Middle frontal gyrus (tissue), 1 donor: ENCODE results near the gene AP1S3.

Experiments
- DNase-seq: peaks from one replicate; pipeline ENCODE4 v3.0.0-alpha.2; 2015; ENCODE audit warnings: low spot score; ENCODE audit errors: extremely low spot score

The AP1S3 gene

DNA sequence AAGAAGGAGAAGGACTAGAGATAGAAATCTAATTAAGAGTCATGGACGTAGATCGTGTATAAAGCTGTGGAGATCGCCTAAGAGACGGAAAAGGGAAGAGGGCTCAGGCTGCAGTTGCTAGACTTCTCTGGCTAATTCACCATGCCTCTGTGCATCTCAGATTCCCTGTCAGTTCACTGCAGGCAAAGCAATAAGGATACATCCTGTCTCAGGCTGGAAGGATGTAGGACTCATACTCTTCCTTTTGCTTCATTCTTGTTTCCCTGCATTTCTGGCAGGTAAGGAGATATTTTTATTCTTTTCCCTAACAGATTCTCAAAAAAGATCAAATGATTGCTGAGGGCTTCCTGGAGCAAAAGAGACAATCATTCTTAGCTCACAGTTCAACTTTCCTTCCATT, 112.5 kb downstream of the AP1S3 start:
- no peak for DNase-seq

DNA sequence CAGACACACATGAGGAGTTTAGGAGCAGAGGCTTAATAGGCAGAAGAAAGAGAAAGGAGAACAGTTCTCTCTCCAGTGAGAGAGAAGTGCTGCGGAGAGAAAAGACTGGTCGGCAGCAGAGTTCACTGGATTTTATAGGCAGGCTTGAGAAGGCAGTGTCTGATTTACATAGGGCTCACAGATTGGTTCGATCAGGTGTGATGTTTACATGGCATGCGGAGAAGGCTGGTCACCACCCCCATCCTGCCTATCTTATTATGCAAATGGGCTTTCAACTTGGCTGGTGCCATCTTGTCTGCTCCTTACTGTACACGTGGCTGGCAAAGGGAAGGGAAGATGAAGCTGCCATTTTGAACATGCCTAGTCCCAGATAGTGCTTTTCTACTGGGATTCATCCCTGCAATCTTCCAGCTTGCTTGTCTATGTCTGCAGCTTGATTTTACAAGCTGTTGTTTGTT, 113.4 kb downstream of the AP1S3 start:
- DNase-seq: no peak

DNA sequence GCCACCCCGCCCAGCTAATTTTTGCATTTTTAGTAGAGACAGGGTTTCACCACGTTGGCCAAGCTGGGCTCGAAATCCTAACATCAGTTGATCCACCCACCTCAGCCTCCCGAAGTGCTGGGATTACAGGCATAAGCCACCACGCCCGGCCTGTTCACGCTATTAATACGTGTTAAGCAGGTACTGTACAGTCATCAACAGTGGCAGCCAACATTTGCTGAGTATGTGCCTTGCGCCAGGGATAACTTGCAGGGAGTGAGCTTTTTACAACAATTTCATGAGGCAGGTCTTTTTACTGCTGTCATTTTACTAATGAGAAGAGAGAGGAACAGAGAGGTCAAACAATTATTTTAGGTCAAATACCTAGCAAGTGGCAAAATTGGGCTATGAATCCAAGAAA, 115.2 kb downstream of the AP1S3 start:
- DNase-seq: no peak

DNA sequence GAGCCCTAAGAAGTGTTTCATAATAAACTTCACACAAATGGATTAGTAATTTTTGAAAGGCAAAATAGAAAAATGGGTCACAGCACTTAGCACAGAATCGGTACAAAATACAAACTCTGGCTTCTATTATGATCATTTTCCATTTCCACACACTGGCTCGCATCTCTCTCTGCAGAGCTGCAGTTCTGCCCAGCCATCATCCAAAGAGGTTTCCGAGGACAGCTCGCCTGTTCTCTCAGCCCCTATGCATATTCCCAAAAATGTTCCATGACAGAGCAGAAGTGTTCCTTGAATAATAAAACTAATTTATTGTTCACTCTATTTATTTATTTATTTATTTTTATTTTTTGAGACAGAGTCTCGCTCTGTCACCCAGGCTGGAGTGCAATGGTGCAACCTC, 115.6 kb downstream of the AP1S3 start:
- DNase-seq: no peak

DNA sequence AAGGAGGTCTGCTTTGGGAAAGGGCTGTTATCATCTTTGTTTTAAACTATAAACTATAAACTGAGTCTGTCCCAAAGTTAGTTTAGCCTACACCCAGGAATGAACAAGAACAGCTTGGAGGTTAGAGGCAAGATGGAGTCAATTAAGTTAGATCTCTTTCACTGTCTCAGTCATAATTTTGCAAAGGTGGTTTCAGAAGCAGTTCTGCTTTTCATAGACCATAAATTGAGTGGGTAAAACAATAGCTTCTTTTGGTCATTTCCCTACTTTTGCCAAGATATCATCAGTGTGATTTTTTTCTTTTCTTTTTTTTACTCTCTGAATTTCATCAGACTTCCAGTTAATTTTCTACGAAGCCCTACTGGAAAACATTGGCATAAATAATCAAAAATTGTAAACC, 117.0 kb downstream of the AP1S3 start:
- DNase-seq: no peak

DNA sequence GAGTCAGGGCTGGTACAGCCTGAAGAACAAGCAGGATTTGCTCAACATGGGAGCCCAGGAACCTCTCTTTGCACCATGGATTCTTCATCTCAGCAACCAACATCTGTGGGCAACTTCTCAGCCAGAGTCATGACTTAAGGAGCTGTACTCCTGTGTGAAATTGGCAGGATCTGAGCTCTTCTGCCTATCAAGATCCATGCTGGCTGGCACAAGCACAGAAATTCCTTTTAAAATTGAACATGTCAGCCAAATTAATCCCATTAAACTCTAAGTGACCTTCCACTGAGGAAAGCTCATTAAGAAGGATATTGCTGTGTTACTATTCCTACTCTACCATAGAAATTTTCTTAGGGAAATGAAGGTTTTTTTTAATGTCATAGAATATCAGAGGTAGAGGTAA, 124.7 kb downstream of the AP1S3 start:
- no peak for DNase-seq

DNA sequence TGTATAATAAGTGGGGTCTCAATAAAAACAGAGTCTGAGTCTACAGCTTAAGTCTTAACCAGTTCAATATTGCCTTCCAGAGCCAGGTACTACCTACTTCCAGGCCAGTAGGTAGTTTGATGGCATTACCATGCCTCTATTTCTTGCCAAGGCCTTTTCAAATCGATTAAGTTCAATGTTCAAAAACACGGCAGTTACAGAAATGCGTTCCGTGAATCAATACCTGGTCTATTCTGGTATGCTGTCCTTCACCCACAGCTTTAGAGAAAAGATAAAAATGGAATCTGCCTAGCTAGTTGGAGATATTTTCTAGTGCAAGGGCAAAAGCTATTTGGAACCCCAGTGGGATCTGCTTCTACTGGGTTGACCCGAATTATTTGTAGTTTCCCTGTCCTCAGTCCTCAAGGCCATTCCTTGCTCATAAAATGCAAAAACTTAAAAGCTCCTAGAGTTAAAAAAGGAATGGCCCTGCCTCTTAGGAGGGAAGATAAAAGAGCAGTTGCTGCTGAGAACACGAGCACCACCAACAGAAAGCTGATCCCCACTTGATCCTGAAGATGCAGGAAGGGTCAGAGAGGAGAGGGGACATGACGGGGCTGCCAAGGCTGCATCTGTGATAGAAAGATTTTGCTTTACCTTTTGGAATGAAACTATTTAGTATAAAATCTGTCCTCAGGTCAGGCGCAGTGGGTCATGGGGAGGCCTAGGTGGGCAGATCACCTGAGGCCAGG, 125.6 kb downstream of the AP1S3 start:
- no peak for DNase-seq
